ENCODE measurements around the gene ENTPD2. TPM values are rescaled to one million over a fixed set of nuclear protein-coding genes. Genes with fewer than 3 reads are reported as not detected.

ENTPD2 gene
- total RNA-seq, 4 donors from 2014 or later: 3.6 to 17.1 (median 14.1) TPM

DNA sequence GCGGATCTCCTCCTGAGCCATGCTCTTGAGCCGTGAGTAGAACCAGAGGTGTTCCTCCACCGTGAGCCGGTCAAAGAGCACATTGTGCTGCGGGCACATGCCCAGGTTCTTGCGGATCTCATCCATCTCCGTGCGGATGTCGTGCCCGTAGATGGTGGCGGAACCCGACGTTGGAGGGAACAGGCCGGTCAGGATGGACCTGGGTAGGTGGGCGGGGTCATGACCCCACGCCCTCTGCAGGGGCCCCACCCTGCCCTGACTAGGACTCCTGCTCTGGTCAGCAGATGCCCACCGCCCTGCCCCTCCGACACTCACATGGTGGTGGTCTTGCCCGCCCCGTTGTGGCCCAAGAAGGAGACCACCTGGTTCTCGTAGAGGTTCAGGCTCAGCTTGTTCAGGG is 37.9 kb downstream of the ENTPD2 start:
- H3K9me3 ChIP-seq: no peaks in the 10 kb centered on the region
- no peak overlapping the region for H3K4me3 ChIP-seq
- no peaks in the 10 kb centered on the region for H3K4me1 ChIP-seq
- TF ChIP-seq POLR2A (IDR thresholded peaks at IDR 0.05): no peak
- no peak for TF ChIP-seq POLR2AphosphoS5 (IDR thresholded peaks at IDR 0.05)
- TF ChIP-seq, protein P1, sequence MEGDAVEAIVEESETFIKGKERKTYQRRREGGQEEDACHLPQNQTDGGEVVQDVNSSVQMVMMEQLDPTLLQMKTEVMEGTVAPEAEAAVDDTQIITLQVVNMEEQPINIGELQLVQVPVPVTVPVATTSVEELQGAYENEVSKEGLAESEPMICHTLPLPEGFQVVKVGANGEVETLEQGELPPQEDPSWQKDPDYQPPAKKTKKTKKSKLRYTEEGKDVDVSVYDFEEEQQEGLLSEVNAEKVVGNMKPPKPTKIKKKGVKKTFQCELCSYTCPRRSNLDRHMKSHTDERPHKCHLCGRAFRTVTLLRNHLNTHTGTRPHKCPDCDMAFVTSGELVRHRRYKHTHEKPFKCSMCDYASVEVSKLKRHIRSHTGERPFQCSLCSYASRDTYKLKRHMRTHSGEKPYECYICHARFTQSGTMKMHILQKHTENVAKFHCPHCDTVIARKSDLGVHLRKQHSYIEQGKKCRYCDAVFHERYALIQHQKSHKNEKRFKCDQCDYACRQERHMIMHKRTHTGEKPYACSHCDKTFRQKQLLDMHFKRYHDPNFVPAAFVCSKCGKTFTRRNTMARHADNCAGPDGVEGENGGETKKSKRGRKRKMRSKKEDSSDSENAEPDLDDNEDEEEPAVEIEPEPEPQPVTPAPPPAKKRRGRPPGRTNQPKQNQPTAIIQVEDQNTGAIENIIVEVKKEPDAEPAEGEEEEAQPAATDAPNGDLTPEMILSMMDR (IDR thresholded peaks at IDR 0.05): no peak
- TF ChIP-seq EP300 (IDR thresholded peaks at IDR 0.05; ENCODE audit: low read depth): no peak
- H3K27me3 ChIP-seq: no peaks in the 10 kb centered on the region
- H3K36me3 ChIP-seq: no peaks in the 10 kb centered on the region
- intact Hi-C loops (cut with DNase I; ENCODE audit: low total_unique reads) (no loop called here), in situ Hi-C loops (cut with MboI; ENCODE audit: low pct_ligation_motif_present in 1 of 4, low pct_unique_long_range_greater_than_20kb in 1 of 4, low sequenced_read_pairs in 3 of 4) (no loop called here)
- 100% methylated on average over 6 of the region's 21 CpGs; no CpG with 5 or more reads in 1 of the 2 donors for WGBS, 2 donors (ENCODE audit: low coverage in 1 of 2)
- no peak for DNase-seq
- H3K27ac ChIP-seq: no peak overlapping the region

DNA sequence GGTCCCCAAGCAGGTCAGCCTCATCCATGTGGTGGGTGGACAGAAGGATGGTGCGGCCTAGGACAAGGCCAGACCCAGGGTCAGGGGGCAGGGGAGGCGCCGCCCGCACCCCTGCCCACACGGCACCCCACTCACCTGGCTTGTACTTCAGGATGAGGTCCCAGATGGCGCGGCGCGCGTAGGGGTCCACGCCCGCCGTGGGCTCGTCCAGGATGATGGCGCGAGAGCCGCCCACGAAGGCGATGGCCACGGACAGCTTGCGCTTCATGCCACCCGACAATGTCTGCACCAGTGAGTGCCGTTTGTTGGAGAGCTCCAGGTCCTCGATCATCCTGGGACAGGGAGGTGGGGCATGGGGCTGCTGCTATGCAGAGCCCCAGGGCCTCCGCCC is 38.3 kb downstream of the ENTPD2 start:
- no peak for TF ChIP-seq EP300 (IDR thresholded peaks at IDR 0.05; ENCODE audit: low read depth)
- no peak for TF ChIP-seq POLR2A (IDR thresholded peaks at IDR 0.05)
- TF ChIP-seq, protein P1 (IDR thresholded peaks at IDR 0.05): no peak
- TF ChIP-seq POLR2AphosphoS5 (IDR thresholded peaks at IDR 0.05): no peak
- Histone ChIP-seq H3K4me1 (no peaks in the 10 kb centered on the region), H3K27ac (no peak overlapping the region), H3K36me3 (no peaks in the 10 kb centered on the region), H3K4me3 (no peak overlapping the region), H3K9me3 (no peaks in the 10 kb centered on the region), H3K27me3 (no peaks in the 10 kb centered on the region)
- in situ Hi-C loops (cut with MboI; ENCODE audit: low pct_ligation_motif_present in 1 of 4, low pct_unique_long_range_greater_than_20kb in 1 of 4, low sequenced_read_pairs in 3 of 4): no loop called here
- intact Hi-C loops (cut with DNase I; ENCODE audit: low total_unique reads): no loop called here
- 98% methylated on average over 24 of the region's 25 CpGs; no CpG with 5 or more reads in 1 of the 2 donors for WGBS, 2 donors (ENCODE audit: low coverage in 1 of 2)
- DNase-seq: no peak

DNA sequence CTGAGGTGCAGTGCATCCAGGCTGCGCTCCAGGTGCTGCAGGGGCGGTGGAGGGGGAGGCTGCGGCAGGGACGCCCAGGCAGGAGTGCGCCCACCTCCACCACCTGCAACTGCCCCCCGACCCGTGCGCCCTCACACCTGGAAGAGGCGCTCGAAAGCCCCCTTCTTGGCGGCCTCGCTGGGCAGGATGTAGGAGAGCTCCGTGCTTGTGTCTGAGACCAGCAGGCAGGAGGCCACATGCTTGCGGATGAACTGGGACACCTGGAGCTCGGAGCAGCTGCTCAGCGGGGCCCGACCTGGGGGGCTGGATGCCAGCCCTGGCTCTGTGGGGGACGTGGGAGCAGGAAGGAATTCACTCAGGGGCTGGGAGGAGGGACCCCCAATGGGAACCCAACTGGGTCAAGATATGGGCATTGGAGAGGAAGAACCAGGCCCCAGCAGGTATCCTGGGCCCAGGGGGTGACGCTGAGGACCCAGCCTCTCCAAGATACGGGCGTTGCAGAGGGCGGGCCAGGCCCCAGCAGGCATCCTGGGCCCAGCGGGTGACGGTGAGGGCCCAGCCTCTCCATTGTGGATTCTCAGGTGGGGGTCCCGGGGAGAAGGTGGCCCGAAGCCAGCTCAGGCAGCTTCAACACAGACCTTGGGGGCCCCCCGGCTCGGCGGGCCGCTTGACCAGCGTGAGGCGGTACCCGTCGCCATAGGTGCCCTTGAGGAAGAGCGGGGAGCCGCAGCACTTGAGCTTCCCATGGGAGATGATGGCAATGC is 38.9 kb downstream of the ENTPD2 start:
- Histone ChIP-seq H3K9me3 (no peaks in the 10 kb centered on the region), H3K36me3 (no peaks in the 10 kb centered on the region), H3K27me3 (no peaks in the 10 kb centered on the region), H3K4me1 (no peaks in the 10 kb centered on the region), H3K4me3 (no peak overlapping the region), H3K27ac (no peak overlapping the region)
- 95% methylated on average over 35 of the region's 36 CpGs; no CpG with 5 or more reads in 1 of the 2 donors for WGBS, 2 donors (ENCODE audit: low coverage in 1 of 2)
- TF ChIP-seq EP300 (IDR thresholded peaks at IDR 0.05; ENCODE audit: low read depth) (no peak), POLR2AphosphoS5 (IDR thresholded peaks at IDR 0.05) (no peak), POLR2A (IDR thresholded peaks at IDR 0.05) (no peak)
- TF ChIP-seq, protein P1 (IDR thresholded peaks at IDR 0.05): no peak
- in situ Hi-C loops (cut with MboI; ENCODE audit: low pct_ligation_motif_present in 1 of 4, low pct_unique_long_range_greater_than_20kb in 1 of 4, low sequenced_read_pairs in 3 of 4) (no loop called here), intact Hi-C loops (cut with DNase I; ENCODE audit: low total_unique reads) (no loop called here)
- no peak for DNase-seq

DNA sequence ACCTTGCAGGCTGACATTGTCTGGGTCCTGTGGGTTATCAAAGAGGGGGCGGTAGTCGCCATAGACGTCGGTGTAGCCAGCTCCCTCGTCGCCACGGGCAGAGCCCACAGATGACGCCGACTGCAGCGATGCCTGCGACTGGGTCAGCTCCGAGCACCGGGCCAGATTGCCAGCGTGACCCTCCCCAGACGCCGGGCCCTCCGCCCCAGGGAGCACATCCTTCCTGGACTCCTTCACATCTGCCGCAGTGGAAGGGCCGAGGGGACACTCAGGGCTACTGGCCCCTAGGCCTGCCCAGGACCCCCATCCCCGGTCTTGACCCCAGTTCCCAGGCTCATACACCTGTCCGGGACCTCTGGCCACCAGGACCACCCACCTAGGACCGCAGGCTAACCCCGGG is 39.7 kb downstream of the ENTPD2 start:
- intact Hi-C loops (cut with DNase I; ENCODE audit: low total_unique reads) (no loop called here), in situ Hi-C loops (cut with MboI; ENCODE audit: low pct_ligation_motif_present in 1 of 4, low pct_unique_long_range_greater_than_20kb in 1 of 4, low sequenced_read_pairs in 3 of 4) (no loop called here)
- no peak overlapping the region for H3K27ac ChIP-seq
- no peaks in the 10 kb centered on the region for H3K36me3 ChIP-seq
- H3K4me1 ChIP-seq: no peaks in the 10 kb centered on the region
- H3K9me3 ChIP-seq: no peaks in the 10 kb centered on the region
- TF ChIP-seq POLR2A (IDR thresholded peaks at IDR 0.05) (no peak), POLR2AphosphoS5 (IDR thresholded peaks at IDR 0.05) (no peak), EP300 (IDR thresholded peaks at IDR 0.05; ENCODE audit: low read depth) (no peak)
- TF ChIP-seq, protein P1 (IDR thresholded peaks at IDR 0.05): no peak
- no peak for DNase-seq
- no peak overlapping the region for H3K4me3 ChIP-seq
- H3K27me3 ChIP-seq: no peaks in the 10 kb centered on the region
- WGBS, 2 donors (ENCODE audit: low coverage in 1 of 2): 89% methylated on average over 23 of the region's 23 CpGs; no CpG with 5 or more reads in 1 of the 2 donors

Measured in transverse colon (tissue), 4 donors.